ENCODE data around the gene SPNS2. TPM values are rescaled to one million over a fixed set of nuclear protein-coding genes. Genes with fewer than 3 reads are reported as not detected.

The SPNS2 gene
- total and polyA plus RNA-seq, 2 experiments from 2014 or later: 1.7 to 2.3 TPM

GRCh38 chr17:4529533-4530152 is 31.0 kb downstream of the SPNS2 start:
- no peak overlapping the region for H3K4me3 ChIP-seq
- H3K9me3 Mint-ChIP-seq: no peaks in the 10 kb centered on the region; the same call in 2 of the 3 replicates
- H3K36me3 Mint-ChIP-seq (ENCODE audit: low read depth): no peaks in the 10 kb centered on the region; the same call in 2 of the 3 replicates
- H3F3A ChIP-seq (replicated peaks; ENCODE audit: low read depth): no peaks in the 10 kb centered on the region
- no peak overlapping the region for H3K4me3 Mint-ChIP-seq
- no peak overlapping the region for H3K27ac ChIP-seq (ENCODE audit: low read depth)
- no peak overlapping the region for H3K4me2 ChIP-seq
- no peaks in the 10 kb centered on the region for H3K36me3 ChIP-seq (ENCODE audit: insufficient read depth)
- H3K9me2 ChIP-seq (ENCODE audit: insufficient read depth): no peaks in the 10 kb centered on the region
- H3K27me3 ChIP-seq (ENCODE audit: insufficient read depth): peaks cover 73% of the 10 kb centered on the region
- no peaks in the 10 kb centered on the region for H4K20me1 ChIP-seq (replicated peaks; ENCODE audit: insufficient read depth)
- TF ChIP-seq JUNB (IDR thresholded peaks at IDR 0.05; ENCODE audit: unreplicated experiment) (no peak), POLR2AphosphoS5 (IDR thresholded peaks at IDR 0.05; ENCODE audit: low read depth) (no peak), NANOG (IDR thresholded peaks at IDR 0.05; ENCODE audit: borderline replicate concordance) (no peak), ZNF331 (CRISPR knock-in tag; IDR thresholded peaks at IDR 0.05; ENCODE audit: low read depth) (no peak), CREB1 (CRISPR knock-in tag; IDR thresholded peaks at IDR 0.05; ENCODE audit: low read depth) (no peak), CTCF (conservative IDR thresholded peaks at IDR 0.05; ENCODE audit: low read depth in 2 of 2) (no peak), ZNF114 (CRISPR knock-in tag; IDR thresholded peaks at IDR 0.05) (no peak), STAT1 (IDR thresholded peaks at IDR 0.05; ENCODE audit: unreplicated experiment) (no peak), EZH2 (IDR thresholded peaks at IDR 0.05; ENCODE audit: low read depth, unreplicated experiment) (no peak), REST (IDR thresholded peaks at IDR 0.05; ENCODE audit: unreplicated experiment) (no peak), EZH2phosphoT487 (IDR thresholded peaks at IDR 0.05; ENCODE audit: unreplicated experiment) (no peak)
- TF ChIP-seq, protein P1, sequence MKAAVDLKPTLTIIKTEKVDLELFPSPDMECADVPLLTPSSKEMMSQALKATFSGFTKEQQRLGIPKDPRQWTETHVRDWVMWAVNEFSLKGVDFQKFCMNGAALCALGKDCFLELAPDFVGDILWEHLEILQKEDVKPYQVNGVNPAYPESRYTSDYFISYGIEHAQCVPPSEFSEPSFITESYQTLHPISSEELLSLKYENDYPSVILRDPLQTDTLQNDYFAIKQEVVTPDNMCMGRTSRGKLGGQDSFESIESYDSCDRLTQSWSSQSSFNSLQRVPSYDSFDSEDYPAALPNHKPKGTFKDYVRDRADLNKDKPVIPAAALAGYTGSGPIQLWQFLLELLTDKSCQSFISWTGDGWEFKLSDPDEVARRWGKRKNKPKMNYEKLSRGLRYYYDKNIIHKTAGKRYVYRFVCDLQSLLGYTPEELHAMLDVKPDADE (IDR thresholded peaks at IDR 0.05): no peak
- TF ChIP-seq, protein P2, sequence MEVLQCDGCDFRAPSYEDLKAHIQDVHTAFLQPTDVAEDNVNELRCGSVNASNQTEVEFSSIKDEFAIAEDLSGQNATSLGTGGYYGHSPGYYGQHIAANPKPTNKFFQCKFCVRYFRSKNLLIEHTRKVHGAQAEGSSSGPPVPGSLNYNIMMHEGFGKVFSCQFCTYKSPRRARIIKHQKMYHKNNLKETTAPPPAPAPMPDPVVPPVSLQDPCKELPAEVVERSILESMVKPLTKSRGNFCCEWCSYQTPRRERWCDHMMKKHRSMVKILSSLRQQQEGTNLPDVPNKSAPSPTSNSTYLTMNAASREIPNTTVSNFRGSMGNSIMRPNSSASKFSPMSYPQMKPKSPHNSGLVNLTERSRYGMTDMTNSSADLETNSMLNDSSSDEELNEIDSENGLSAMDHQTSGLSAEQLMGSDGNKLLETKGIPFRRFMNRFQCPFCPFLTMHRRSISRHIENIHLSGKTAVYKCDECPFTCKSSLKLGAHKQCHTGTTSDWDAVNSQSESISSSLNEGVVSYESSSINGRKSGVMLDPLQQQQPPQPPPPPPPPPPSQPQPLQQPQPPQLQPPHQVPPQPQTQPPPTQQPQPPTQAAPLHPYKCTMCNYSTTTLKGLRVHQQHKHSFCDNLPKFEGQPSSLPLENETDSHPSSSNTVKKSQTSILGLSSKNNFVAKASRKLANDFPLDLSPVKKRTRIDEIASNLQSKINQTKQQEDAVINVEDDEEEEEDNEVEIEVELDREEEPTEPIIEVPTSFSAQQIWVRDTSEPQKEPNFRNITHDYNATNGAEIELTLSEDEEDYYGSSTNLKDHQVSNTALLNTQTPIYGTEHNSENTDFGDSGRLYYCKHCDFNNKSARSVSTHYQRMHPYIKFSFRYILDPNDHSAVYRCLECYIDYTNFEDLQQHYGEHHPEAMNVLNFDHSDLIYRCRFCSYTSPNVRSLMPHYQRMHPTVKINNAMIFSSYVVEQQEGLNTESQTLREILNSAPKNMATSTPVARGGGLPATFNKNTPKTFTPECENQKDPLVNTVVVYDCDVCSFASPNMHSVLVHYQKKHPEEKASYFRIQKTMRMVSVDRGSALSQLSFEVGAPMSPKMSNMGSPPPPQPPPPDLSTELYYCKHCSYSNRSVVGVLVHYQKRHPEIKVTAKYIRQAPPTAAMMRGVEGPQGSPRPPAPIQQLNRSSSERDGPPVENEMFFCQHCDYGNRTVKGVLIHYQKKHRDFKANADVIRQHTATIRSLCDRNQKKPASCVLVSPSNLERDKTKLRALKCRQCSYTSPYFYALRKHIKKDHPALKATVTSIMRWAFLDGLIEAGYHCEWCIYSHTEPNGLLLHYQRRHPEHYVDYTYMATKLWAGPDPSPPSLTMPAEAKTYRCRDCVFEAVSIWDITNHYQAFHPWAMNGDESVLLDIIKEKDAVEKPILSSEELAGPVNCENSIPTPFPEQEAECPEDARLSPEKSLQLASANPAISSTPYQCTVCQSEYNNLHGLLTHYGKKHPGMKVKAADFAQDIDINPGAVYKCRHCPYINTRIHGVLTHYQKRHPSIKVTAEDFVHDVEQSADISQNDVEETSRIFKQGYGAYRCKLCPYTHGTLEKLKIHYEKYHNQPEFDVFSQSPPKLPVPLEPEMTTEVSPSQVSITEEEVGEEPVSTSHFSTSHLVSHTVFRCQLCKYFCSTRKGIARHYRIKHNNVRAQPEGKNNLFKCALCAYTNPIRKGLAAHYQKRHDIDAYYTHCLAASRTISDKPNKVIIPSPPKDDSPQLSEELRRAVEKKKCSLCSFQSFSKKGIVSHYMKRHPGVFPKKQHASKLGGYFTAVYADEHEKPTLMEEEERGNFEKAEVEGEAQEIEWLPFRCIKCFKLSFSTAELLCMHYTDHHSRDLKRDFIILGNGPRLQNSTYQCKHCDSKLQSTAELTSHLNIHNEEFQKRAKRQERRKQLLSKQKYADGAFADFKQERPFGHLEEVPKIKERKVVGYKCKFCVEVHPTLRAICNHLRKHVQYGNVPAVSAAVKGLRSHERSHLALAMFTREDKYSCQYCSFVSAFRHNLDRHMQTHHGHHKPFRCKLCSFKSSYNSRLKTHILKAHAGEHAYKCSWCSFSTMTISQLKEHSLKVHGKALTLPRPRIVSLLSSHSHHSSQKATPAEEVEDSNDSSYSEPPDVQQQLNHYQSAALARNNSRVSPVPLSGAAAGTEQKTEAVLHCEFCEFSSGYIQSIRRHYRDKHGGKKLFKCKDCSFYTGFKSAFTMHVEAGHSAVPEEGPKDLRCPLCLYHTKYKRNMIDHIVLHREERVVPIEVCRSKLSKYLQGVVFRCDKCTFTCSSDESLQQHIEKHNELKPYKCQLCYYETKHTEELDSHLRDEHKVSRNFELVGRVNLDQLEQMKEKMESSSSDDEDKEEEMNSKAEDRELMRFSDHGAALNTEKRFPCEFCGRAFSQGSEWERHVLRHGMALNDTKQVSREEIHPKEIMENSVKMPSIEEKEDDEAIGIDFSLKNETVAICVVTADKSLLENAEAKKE (CRISPR knock-in tag; IDR thresholded peaks at IDR 0.05): no peak
- peaks cover 14% of the 10 kb centered on the region for H3K4me1 Mint-ChIP-seq
- H3K79me2 ChIP-seq (replicated peaks; ENCODE audit: insufficient read depth): no peaks in the 10 kb centered on the region
- no peak for DNase-seq (ENCODE audit: low spot score)
- no peak overlapping the region for H3K27ac Mint-ChIP-seq
- no peak for ATAC-seq
- no peaks in the 10 kb centered on the region for H3K4me1 ChIP-seq (ENCODE audit: insufficient read depth)
- H3K27me3 Mint-ChIP-seq (ENCODE audit: insufficient read depth, low read depth, poor library complexity): peaks cover 66% of the 10 kb centered on the region
- no peak overlapping the region for H2AFZ ChIP-seq

All from GM23338 (cell line).